Parathyroid adenoma (tissue), 2 donors: ENCODE results near the gene CDX2.

Experiments
- H2AFZ ChIP-seq: fragments of 300-600 bp; sonication (generic); one replicate; pipeline ENCODE4 v1.7.0; 2017; ENCODE audit warnings: antibody characterized with exemption, mild to moderate bottlenecking
- H3K27ac ChIP-seq: fragments of 300-600 bp; sonication (generic); one replicate; pipeline ENCODE4 v1.7.0; 2017
- H3K27me3 ChIP-seq: fragments of 300-600 bp; sonication (generic); one replicate; pipeline ENCODE4 v1.7.0; 2017; ENCODE audit warnings: low read length; ENCODE audit not compliant: control insufficient read depth, insufficient read depth
- H3K36me3 ChIP-seq: fragments of 300-600 bp; sonication (generic); one replicate; pipeline ENCODE4 v1.7.0; 2017; ENCODE audit warnings: low read length; ENCODE audit not compliant: control insufficient read depth, insufficient read depth
- H3K4me1 ChIP-seq: fragments of 300-600 bp; sonication (generic); one replicate; pipeline ENCODE4 v1.7.0; 2017; ENCODE audit warnings: control low read depth
- H3K4me2 ChIP-seq: fragments of 300-600 bp; sonication (generic); one replicate; pipeline ENCODE4 v1.7.0; 2017; ENCODE audit warnings: low read length
- H3K4me3 ChIP-seq: fragments of 300-600 bp; sonication (generic); one replicate; pipeline ENCODE4 v1.7.0; 2017; ENCODE audit warnings: low read depth, low read length
- H3K79me2 ChIP-seq: fragments of 300-600 bp; sonication (generic); one replicate; pipeline ENCODE4 v1.7.0; 2017; ENCODE audit warnings: control low read depth
- H3K9ac ChIP-seq: fragments of 300-600 bp; sonication (generic); one replicate; pipeline ENCODE4 v1.7.0; 2017; ENCODE audit warnings: mild to moderate bottlenecking
- H3K9me3 ChIP-seq: fragments of 300-600 bp; sonication (generic); one replicate; pipeline ENCODE4 v1.7.0; 2017; ENCODE audit warnings: low read length; ENCODE audit not compliant: control insufficient read depth
- CTCF ChIP-seq: fragments of 300-600 bp; sonication (generic); IDR thresholded peaks from one replicate; pipeline ENCODE4 v1.7.0; 2017; ENCODE audit warnings: antibody characterized with exemption, mild to moderate bottlenecking
- donor health status: primary hyperparathyroidism.

Gene CDX2

GRCh38 chr13:27985600-27985999 lies 16.5 kb upstream of the CDX2 start:
- Histone ChIP-seq H3K4me2 (no peak overlapping the region), H3K9me3 (no peaks in the 10 kb centered on the region), H3K36me3 (no peaks in the 10 kb centered on the region), H2AFZ (no peak overlapping the region), H3K9ac (no peak overlapping the region), H3K4me1 (no peaks in the 10 kb centered on the region), H3K27me3 (no peaks in the 10 kb centered on the region), H3K27ac (no peak overlapping the region), H3K79me2 (no peaks in the 10 kb centered on the region), H3K4me3 (no peak overlapping the region)
- TF ChIP-seq CTCF = no peak

- TF ChIP-seq CTCF = no peak
- peaks cover 10% of the 10 kb centered on the region for H3K27me3 ChIP-seq
- H3K36me3 ChIP-seq = no peaks in the 10 kb centered on the region
- H3K4me1 ChIP-seq = no peaks in the 10 kb centered on the region
- no peak overlapping the region for H2AFZ ChIP-seq
- H3K4me2 ChIP-seq = no peak overlapping the region
- H3K4me3 ChIP-seq = no peak overlapping the region
- no peak overlapping the region for H3K9ac ChIP-seq
- H3K27ac ChIP-seq = no peak overlapping the region
- no peaks in the 10 kb centered on the region for H3K79me2 ChIP-seq
- H3K9me3 ChIP-seq = no peaks in the 10 kb centered on the region
These were observed 13.2 kb upstream of the CDX2 start for GRCh38 chr13:27982361-27982760.

GRCh38 chr13:27981006-27981708 lies 12.0 kb upstream of the CDX2 start:
- no peaks in the 10 kb centered on the region for H3K79me2 ChIP-seq
- H2AFZ ChIP-seq = no peak overlapping the region
- H3K27me3 ChIP-seq = peaks cover 10% of the 10 kb centered on the region
- no peak overlapping the region for H3K27ac ChIP-seq
- no peaks in the 10 kb centered on the region for H3K4me1 ChIP-seq
- no peak overlapping the region for H3K4me2 ChIP-seq
- no peak overlapping the region for H3K9ac ChIP-seq
- no peak for TF ChIP-seq CTCF
- no peaks in the 10 kb centered on the region for H3K9me3 ChIP-seq
- H3K4me3 ChIP-seq = no peak overlapping the region
- H3K36me3 ChIP-seq = no peaks in the 10 kb centered on the region

- Histone ChIP-seq H3K4me2 (no peak overlapping the region), H3K79me2 (no peaks in the 10 kb centered on the region), H3K36me3 (no peaks in the 10 kb centered on the region), H3K4me3 (no peak overlapping the region), H3K4me1 (no peaks in the 10 kb centered on the region), H3K9ac (no peak overlapping the region), H3K9me3 (no peaks in the 10 kb centered on the region), H3K27ac (no peak overlapping the region), H3K27me3 (peaks cover 14% of the 10 kb centered on the region), H2AFZ (no peak overlapping the region)
- no peak for TF ChIP-seq CTCF
These were observed 11.3 kb upstream of the CDX2 start for GRCh38 chr13:27980280-27980998.
